Measurements from ENCODE around the gene NENF. TPM values are rescaled to one million over a fixed set of nuclear protein-coding genes. Genes with fewer than 3 reads are reported as not detected.

The NENF gene
- total RNA-seq, 4 donors from 2014 or later: 67.9 to 99.3 (median 91.7) TPM

DNA sequence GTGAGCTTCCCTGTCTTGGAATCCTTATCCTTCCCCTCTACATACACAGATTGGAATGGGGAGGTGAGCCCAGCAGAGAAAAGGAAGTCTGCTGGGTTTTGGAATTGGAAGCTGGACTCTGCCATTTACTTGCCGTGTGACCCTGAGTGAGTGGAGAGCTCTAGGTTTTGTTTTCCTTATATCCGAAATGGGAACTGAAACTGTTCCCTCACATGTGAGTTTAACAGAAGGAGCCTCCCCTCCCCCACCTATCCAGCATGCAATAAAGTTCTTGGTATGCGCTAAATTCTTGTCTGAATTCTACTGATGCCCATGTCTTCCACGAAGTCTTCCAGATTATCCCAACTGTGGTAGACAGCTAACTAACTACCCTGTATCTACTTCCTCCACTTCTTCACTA is 58.7 kb downstream of the NENF start:
- DNase-seq (ENCODE audit: extremely low spot score): no peak

More for the DNA sequence above, 58.7 kb downstream of the NENF start:
- Histone ChIP-seq H3K9me3 (no peaks in the 10 kb centered on the region), H3K36me3 (no peaks in the 10 kb centered on the region), H3K27ac (replicated peaks in 1 of 4) (no peak overlapping the region), H3K4me1 (peaks cover 11 to 16% (median 15%) of the 10 kb centered on the region in 4 donors), H3K27me3 (no peaks in the 10 kb centered on the region), H3K4me3 (no peak overlapping the region)
- WGBS: 81% methylated on average over 4 of the region's 4 CpGs
- TF ChIP-seq POLR2A (IDR thresholded peaks at IDR 0.05; ENCODE audit: low read depth) (no peak), EP300 (IDR thresholded peaks at IDR 0.05) (no peak), POLR2AphosphoS5 (IDR thresholded peaks at IDR 0.05) (no peak)
- TF ChIP-seq, protein P1, sequence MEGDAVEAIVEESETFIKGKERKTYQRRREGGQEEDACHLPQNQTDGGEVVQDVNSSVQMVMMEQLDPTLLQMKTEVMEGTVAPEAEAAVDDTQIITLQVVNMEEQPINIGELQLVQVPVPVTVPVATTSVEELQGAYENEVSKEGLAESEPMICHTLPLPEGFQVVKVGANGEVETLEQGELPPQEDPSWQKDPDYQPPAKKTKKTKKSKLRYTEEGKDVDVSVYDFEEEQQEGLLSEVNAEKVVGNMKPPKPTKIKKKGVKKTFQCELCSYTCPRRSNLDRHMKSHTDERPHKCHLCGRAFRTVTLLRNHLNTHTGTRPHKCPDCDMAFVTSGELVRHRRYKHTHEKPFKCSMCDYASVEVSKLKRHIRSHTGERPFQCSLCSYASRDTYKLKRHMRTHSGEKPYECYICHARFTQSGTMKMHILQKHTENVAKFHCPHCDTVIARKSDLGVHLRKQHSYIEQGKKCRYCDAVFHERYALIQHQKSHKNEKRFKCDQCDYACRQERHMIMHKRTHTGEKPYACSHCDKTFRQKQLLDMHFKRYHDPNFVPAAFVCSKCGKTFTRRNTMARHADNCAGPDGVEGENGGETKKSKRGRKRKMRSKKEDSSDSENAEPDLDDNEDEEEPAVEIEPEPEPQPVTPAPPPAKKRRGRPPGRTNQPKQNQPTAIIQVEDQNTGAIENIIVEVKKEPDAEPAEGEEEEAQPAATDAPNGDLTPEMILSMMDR (IDR thresholded peaks at IDR 0.05): no peak
- intact Hi-C loops (cut with DNase I): no loop called here

Other genes starting within 250 kb of the NENF start
- 10 to 100 TPM; 57.0 to 63.5 (median 58.9) TPM for gene PPP2R5A, start 147.5 kb upstream of the NENF start, total RNA-seq
- 1 to 10 TPM; 2.2 to 5.0 (median 3.7) TPM for gene PACC1, start 18.0 kb upstream of the NENF start, total RNA-seq
- 10 to 100 TPM in 1 of 4 donors, 1 to 10 TPM in 3; 2.9 to 29.7 (median 3.7) TPM for gene ATF3, start 175.8 kb downstream of the NENF start, total RNA-seq